Measurements from ENCODE around the gene ALDH1A1. TPM values are rescaled to one million over a fixed set of nuclear protein-coding genes. Genes with fewer than 3 reads are reported as not detected.

Gene ALDH1A1
- total RNA-seq, 1 donor from 2014 or later = 0.27 TPM

Other genes starting within 250 kb of the ALDH1A1 start
- 294 to 376 TPM (median 369 TPM) in 3 replicates for gene ANXA1, start 198.8 kb upstream of the ALDH1A1 start, total RNA-seq

Data from chondrocyte (in vitro differentiated cells).